Glomerular visceral epithelial cell (primary cell): ENCODE measurements around the gene RPS6KL1.

Experiments used
- DNase-seq: peaks from one replicate; pipeline ENCODE4 v3.0.0-alpha.2; 2016; ENCODE audit errors: extremely low spot score

The RPS6KL1 gene

GRCh38 chr14:74888164-74889158 is 34.6 kb downstream of the RPS6KL1 start:
- no peak for DNase-seq

- no peak for DNase-seq
These were observed 37.1 kb downstream of the RPS6KL1 start for GRCh38 chr14:74886001-74886400.

GRCh38 chr14:74882103-74882920 is 40.7 kb downstream of the RPS6KL1 start:
- DNase-seq, result peak; percentile 41

GRCh38 chr14:74881431-74882102 is 41.5 kb downstream of the RPS6KL1 start, which contains the start of gene DLST:
Gene DLST (plus strand): TSS chr14:74881916. CDS start chr14:74881954, 38 bp downstream.
- peak; percentile 90 for DNase-seq

- no peak for DNase-seq
These were observed 43.5 kb downstream of the RPS6KL1 start for GRCh38 chr14:74879427-74880182.

GRCh38 chr14:74875941-74876913 is 46.8 kb downstream of the RPS6KL1 start, which contains the start of gene PROX2:
Gene PROX2 (minus strand): TSS chr14:74876145. CDS start chr14:74863834, 12,311 bp downstream.
- DNase-seq, result no peak

GRCh38 chr14:74875204-74875603 is 47.9 kb downstream of the RPS6KL1 start:
- no peak for DNase-seq

- DNase-seq, result no peak
These were observed 51.2 kb downstream of the RPS6KL1 start for GRCh38 chr14:74871819-74872218.

- DNase-seq, result no peak
These were observed 54.3 kb downstream of the RPS6KL1 start for GRCh38 chr14:74868739-74869138.

GRCh38 chr14:74867673-74868072 is 55.4 kb downstream of the RPS6KL1 start:
- DNase-seq, result no peak

GRCh38 chr14:74866708-74867389 is 56.2 kb downstream of the RPS6KL1 start:
- no peak for DNase-seq

- DNase-seq, result no peak
These were observed 57.9 kb downstream of the RPS6KL1 start for GRCh38 chr14:74865156-74865555.

- no peak for DNase-seq
These were observed 58.9 kb downstream of the RPS6KL1 start for GRCh38 chr14:74864198-74864597.

- no peak for DNase-seq
These were observed 59.8 kb downstream of the RPS6KL1 start for GRCh38 chr14:74863274-74863673.

- no peak for DNase-seq
These were observed 61.3 kb downstream of the RPS6KL1 start for GRCh38 chr14:74861734-74862090.

GRCh38 chr14:74860899-74861733 is 61.9 kb downstream of the RPS6KL1 start:
- DNase-seq, result peak; percentile 83

- DNase-seq, result no peak
These were observed 63.1 kb downstream of the RPS6KL1 start for GRCh38 chr14:74859757-74860552.

- no peak for DNase-seq
These were observed 65.0 kb downstream of the RPS6KL1 start for GRCh38 chr14:74858022-74858421.
